Measurements from ENCODE around the gene ANKFN1. TPM values are rescaled to one million over a fixed set of nuclear protein-coding genes. Genes with fewer than 3 reads are reported as not detected.

Gene ANKFN1
- polyA plus RNA-seq, 2 donors = 0.08 to 0.09 TPM

- 57 to 91% methylated on average over 3 of the region's 3 CpGs for WGBS, 2 donors
- no peaks in the 10 kb centered on the region for H3K27me3 ChIP-seq (ENCODE audit: control insufficient read depth in 1 of 2, insufficient read depth in 2 of 2, low read length in 2 of 2)
- no peaks in the 10 kb centered on the region for H3K9me3 ChIP-seq (ENCODE audit: control insufficient read depth in 2 of 2, insufficient read depth in 1 of 2, low read depth in 1 of 2, low read length in 1 of 2)
- H3K4me1 ChIP-seq (ENCODE audit: control insufficient read depth in 2 of 2, insufficient read depth in 2 of 2, low read length in 1 of 2) = no peaks in the 10 kb centered on the region
- H3K36me3 ChIP-seq (ENCODE audit: control insufficient read depth in 2 of 2, insufficient read depth in 2 of 2, low read length in 1 of 2) = no peaks in the 10 kb centered on the region
- no peak overlapping the region for H3K4me3 ChIP-seq (ENCODE audit: low read depth in 1 of 2, low read length in 2 of 2)
- no peak overlapping the region for H3K27ac ChIP-seq (ENCODE audit: low read depth in 2 of 2, low read length in 1 of 2)
These were observed 9.1 kb upstream of the ANKFN1 start for GRCh38 chr17:56144223-56144622.

- H3K4me1 ChIP-seq (ENCODE audit: control insufficient read depth in 2 of 2, insufficient read depth in 2 of 2, low read length in 1 of 2) = no peaks in the 10 kb centered on the region
- no peaks in the 10 kb centered on the region for H3K27me3 ChIP-seq (ENCODE audit: control insufficient read depth in 1 of 2, insufficient read depth in 2 of 2, low read length in 2 of 2)
- H3K27ac ChIP-seq (ENCODE audit: low read depth in 2 of 2, low read length in 1 of 2) = no peak overlapping the region
- H3K4me3 ChIP-seq (ENCODE audit: low read depth in 1 of 2, low read length in 2 of 2) = no peak overlapping the region
- no peaks in the 10 kb centered on the region for H3K9me3 ChIP-seq (ENCODE audit: control insufficient read depth in 2 of 2, insufficient read depth in 1 of 2, low read depth in 1 of 2, low read length in 1 of 2)
- WGBS, 2 donors = 26 to 34% methylated on average over 1 of the region's 1 CpG
- no peaks in the 10 kb centered on the region for H3K36me3 ChIP-seq (ENCODE audit: control insufficient read depth in 2 of 2, insufficient read depth in 2 of 2, low read length in 1 of 2)
These were observed 6.7 kb upstream of the ANKFN1 start for GRCh38 chr17:56146534-56146933.

GRCh38 chr17:56148333-56148732, 4.9 kb upstream of the ANKFN1 start:
- Histone ChIP-seq H3K4me3 (ENCODE audit: low read depth in 1 of 2, low read length in 2 of 2) (no peak overlapping the region), H3K36me3 (ENCODE audit: control insufficient read depth in 2 of 2, insufficient read depth in 2 of 2, low read length in 1 of 2) (no peaks in the 10 kb centered on the region)
- 59 to 60% methylated on average over 2 of the region's 2 CpGs for WGBS, 2 donors

GRCh38 chr17:56149266-56150036, 3.8 kb upstream of the ANKFN1 start:
- H3K4me3 ChIP-seq (ENCODE audit: low read depth in 1 of 2, low read length in 2 of 2) = no peak overlapping the region
- no peak overlapping the region for H3K27ac ChIP-seq (ENCODE audit: low read depth in 2 of 2, low read length in 1 of 2)
- H3K27me3 ChIP-seq (ENCODE audit: control insufficient read depth in 1 of 2, insufficient read depth in 2 of 2, low read length in 2 of 2) = no peaks in the 10 kb centered on the region
- H3K4me1 ChIP-seq (ENCODE audit: control insufficient read depth in 2 of 2, insufficient read depth in 2 of 2, low read length in 1 of 2) = no peaks in the 10 kb centered on the region
- H3K9me3 ChIP-seq (ENCODE audit: control insufficient read depth in 2 of 2, insufficient read depth in 1 of 2, low read depth in 1 of 2, low read length in 1 of 2) = no peaks in the 10 kb centered on the region
- WGBS, 2 donors = 48 to 77% methylated on average over 3 of the region's 3 CpGs
- H3K36me3 ChIP-seq (ENCODE audit: control insufficient read depth in 2 of 2, insufficient read depth in 2 of 2, low read length in 1 of 2) = no peaks in the 10 kb centered on the region

More at GRCh38 chr17:56148333-56148732, 4.9 kb upstream of the ANKFN1 start:
- no peaks in the 10 kb centered on the region for H3K4me1 ChIP-seq (ENCODE audit: control insufficient read depth in 2 of 2, insufficient read depth in 2 of 2, low read length in 1 of 2)
- no peaks in the 10 kb centered on the region for H3K27me3 ChIP-seq (ENCODE audit: control insufficient read depth in 1 of 2, insufficient read depth in 2 of 2, low read length in 2 of 2)
- H3K27ac ChIP-seq (ENCODE audit: low read depth in 2 of 2, low read length in 1 of 2) = no peak overlapping the region
- H3K9me3 ChIP-seq (ENCODE audit: control insufficient read depth in 2 of 2, insufficient read depth in 1 of 2, low read depth in 1 of 2, low read length in 1 of 2) = no peaks in the 10 kb centered on the region

GRCh38 chr17:56150649-56151048, 2.6 kb upstream of the ANKFN1 start:
- Histone ChIP-seq H3K36me3 (ENCODE audit: control insufficient read depth in 2 of 2, insufficient read depth in 2 of 2, low read length in 1 of 2) (no peaks in the 10 kb centered on the region), H3K9me3 (ENCODE audit: control insufficient read depth in 2 of 2, insufficient read depth in 1 of 2, low read depth in 1 of 2, low read length in 1 of 2) (no peaks in the 10 kb centered on the region), H3K27me3 (ENCODE audit: control insufficient read depth in 1 of 2, insufficient read depth in 2 of 2, low read length in 2 of 2) (no peaks in the 10 kb centered on the region), H3K27ac (ENCODE audit: low read depth in 2 of 2, low read length in 1 of 2) (no peak overlapping the region), H3K4me3 (ENCODE audit: low read depth in 1 of 2, low read length in 2 of 2) (no peak overlapping the region), H3K4me1 (ENCODE audit: control insufficient read depth in 2 of 2, insufficient read depth in 2 of 2, low read length in 1 of 2) (no peaks in the 10 kb centered on the region)
- WGBS, 2 donors = 73 to 76% methylated on average over 4 of the region's 4 CpGs

- H3K36me3 ChIP-seq (ENCODE audit: control insufficient read depth in 2 of 2, insufficient read depth in 2 of 2, low read length in 1 of 2) = no peaks in the 10 kb centered on the region
- no peaks in the 10 kb centered on the region for H3K9me3 ChIP-seq (ENCODE audit: control insufficient read depth in 2 of 2, insufficient read depth in 1 of 2, low read depth in 1 of 2, low read length in 1 of 2)
- H3K27ac ChIP-seq (ENCODE audit: low read depth in 2 of 2, low read length in 1 of 2) = no peak overlapping the region
- WGBS, 2 donors = 84 to 89% methylated on average over 4 of the region's 4 CpGs
- no peaks in the 10 kb centered on the region for H3K4me1 ChIP-seq (ENCODE audit: control insufficient read depth in 2 of 2, insufficient read depth in 2 of 2, low read length in 1 of 2)
- H3K27me3 ChIP-seq (ENCODE audit: control insufficient read depth in 1 of 2, insufficient read depth in 2 of 2, low read length in 2 of 2) = no peaks in the 10 kb centered on the region
- H3K4me3 ChIP-seq (ENCODE audit: low read depth in 1 of 2, low read length in 2 of 2) = no peak overlapping the region
These were observed 4.6 kb downstream of the ANKFN1 start for GRCh38 chr17:56157845-56158244.

- H3K36me3 ChIP-seq (ENCODE audit: control insufficient read depth in 2 of 2, insufficient read depth in 2 of 2, low read length in 1 of 2) = no peaks in the 10 kb centered on the region
- no peaks in the 10 kb centered on the region for H3K4me1 ChIP-seq (ENCODE audit: control insufficient read depth in 2 of 2, insufficient read depth in 2 of 2, low read length in 1 of 2)
- H3K4me3 ChIP-seq (ENCODE audit: low read depth in 1 of 2, low read length in 2 of 2) = no peak overlapping the region
- no peak overlapping the region for H3K27ac ChIP-seq (ENCODE audit: low read depth in 2 of 2, low read length in 1 of 2)
- H3K27me3 ChIP-seq (ENCODE audit: control insufficient read depth in 1 of 2, insufficient read depth in 2 of 2, low read length in 2 of 2) = no peaks in the 10 kb centered on the region
- no peaks in the 10 kb centered on the region for H3K9me3 ChIP-seq (ENCODE audit: control insufficient read depth in 2 of 2, insufficient read depth in 1 of 2, low read depth in 1 of 2, low read length in 1 of 2)
- 94 to 96% methylated on average over 1 of the region's 1 CpG for WGBS, 2 donors
These were observed 5.1 kb downstream of the ANKFN1 start for GRCh38 chr17:56158344-56158743.

- H3K4me3 ChIP-seq (ENCODE audit: low read depth in 1 of 2, low read length in 2 of 2) = no peak overlapping the region
- no peaks in the 10 kb centered on the region for H3K36me3 ChIP-seq (ENCODE audit: control insufficient read depth in 2 of 2, insufficient read depth in 2 of 2, low read length in 1 of 2)
- no peaks in the 10 kb centered on the region for H3K27me3 ChIP-seq (ENCODE audit: control insufficient read depth in 1 of 2, insufficient read depth in 2 of 2, low read length in 2 of 2)
- WGBS, 2 donors = 51 to 62% methylated on average over 4 of the region's 4 CpGs
- peaks cover 0 to 2% of the 10 kb centered on the region in 2 donors for H3K4me1 ChIP-seq (ENCODE audit: control insufficient read depth in 2 of 2, insufficient read depth in 2 of 2, low read length in 1 of 2)
- no peak overlapping the region for H3K27ac ChIP-seq (ENCODE audit: low read depth in 2 of 2, low read length in 1 of 2)
- no peaks in the 10 kb centered on the region for H3K9me3 ChIP-seq (ENCODE audit: control insufficient read depth in 2 of 2, insufficient read depth in 1 of 2, low read depth in 1 of 2, low read length in 1 of 2)
These were observed 5.9 kb downstream of the ANKFN1 start for GRCh38 chr17:56158915-56159825.

- no peak overlapping the region for H3K4me3 ChIP-seq (ENCODE audit: low read depth in 1 of 2, low read length in 2 of 2)
- peaks cover 0 to 3% of the 10 kb centered on the region in 2 donors for H3K4me1 ChIP-seq (ENCODE audit: control insufficient read depth in 2 of 2, insufficient read depth in 2 of 2, low read length in 1 of 2)
- H3K27me3 ChIP-seq (ENCODE audit: control insufficient read depth in 1 of 2, insufficient read depth in 2 of 2, low read length in 2 of 2) = no peaks in the 10 kb centered on the region
- no peaks in the 10 kb centered on the region for H3K9me3 ChIP-seq (ENCODE audit: control insufficient read depth in 2 of 2, insufficient read depth in 1 of 2, low read depth in 1 of 2, low read length in 1 of 2)
- no peak overlapping the region for H3K27ac ChIP-seq (ENCODE audit: low read depth in 2 of 2, low read length in 1 of 2)
- 59 to 68% methylated on average over 1 of the region's 1 CpG for WGBS, 2 donors
- H3K36me3 ChIP-seq (ENCODE audit: control insufficient read depth in 2 of 2, insufficient read depth in 2 of 2, low read length in 1 of 2) = no peaks in the 10 kb centered on the region
These were observed 6.6 kb downstream of the ANKFN1 start for GRCh38 chr17:56159826-56160380.
